NCI-H2081 treated with DMSO at 0.1 percent for 48 hours (cell line): ENCODE data around the gene HNF4A.
"Not testable (repeated sequence)": the region's sequence is repeated elsewhere in the genome, so short reads cannot be mapped to it uniquely, and the experiment has no call there.

Experiments
- DNase-seq: peaks from one replicate; lab custom pipeline; 2025; lab: John Stamatoyannopoulos, UW

The HNF4A gene

DNA sequence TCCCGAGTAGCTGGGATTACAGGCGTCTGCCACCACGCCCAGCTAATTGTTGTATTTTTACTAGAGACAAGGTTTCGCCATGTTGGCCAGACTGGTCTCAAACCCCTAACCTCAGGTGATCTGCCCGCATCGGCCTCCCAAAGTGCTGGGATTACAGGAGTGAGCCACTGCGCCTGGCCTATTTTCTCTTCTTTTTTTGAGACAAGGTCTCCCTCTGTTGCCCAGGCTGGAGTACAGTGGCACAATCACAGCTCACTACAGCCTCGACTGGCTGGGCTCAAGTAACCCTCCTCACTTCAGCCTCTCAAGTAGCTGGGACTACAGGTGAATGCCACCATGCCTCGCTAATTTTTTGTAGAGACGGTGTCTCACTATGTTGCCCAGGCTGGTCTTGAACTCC is 9.6 kb upstream of the HNF4A start:
- not testable (repeated sequence) for DNase-seq

DNA sequence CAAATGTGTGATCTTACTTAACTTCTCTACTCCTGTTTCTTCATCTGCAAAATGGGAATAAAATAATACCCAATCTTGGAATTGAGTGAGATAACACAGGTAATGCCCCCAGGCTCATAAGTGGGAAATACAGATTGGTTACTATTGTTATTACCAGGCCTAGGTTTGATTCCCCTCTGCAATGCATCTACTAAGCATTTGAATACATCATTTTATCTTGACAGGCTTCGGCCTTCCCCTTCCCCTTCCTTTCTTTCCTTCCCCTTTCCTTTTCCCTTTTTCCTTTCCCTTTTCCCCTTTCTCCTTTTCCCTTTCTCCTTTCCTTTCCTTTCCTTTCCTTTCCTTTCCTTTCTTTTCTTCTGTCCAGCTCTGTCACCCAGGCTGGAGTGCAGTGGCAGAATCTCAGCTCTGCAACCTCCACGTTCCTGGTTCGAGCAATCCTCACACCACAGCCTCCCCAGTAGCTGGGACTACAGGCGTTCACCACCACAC is 7.3 kb upstream of the HNF4A start:
- DNase-seq: no peak

DNA sequence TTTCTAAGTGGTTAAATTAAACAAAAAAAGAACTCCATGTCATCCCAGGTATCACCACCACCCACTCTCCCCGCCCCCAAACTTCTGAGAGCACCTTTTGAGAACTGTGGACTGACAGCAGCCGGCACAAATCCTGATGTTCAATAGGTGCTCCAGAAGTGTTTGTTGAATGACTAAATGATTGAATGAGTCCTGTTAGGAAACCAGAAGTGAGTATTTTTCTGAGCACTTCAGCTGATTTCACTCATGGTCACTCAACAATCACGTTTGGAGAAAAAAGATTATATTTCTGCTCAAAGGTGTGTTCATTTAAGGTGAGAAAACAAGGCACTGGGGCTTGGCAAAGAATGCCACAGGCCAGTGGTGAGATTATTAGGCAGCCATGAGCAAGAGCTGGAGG is 6.2 kb upstream of the HNF4A start:
- DNase-seq: no peak

DNA sequence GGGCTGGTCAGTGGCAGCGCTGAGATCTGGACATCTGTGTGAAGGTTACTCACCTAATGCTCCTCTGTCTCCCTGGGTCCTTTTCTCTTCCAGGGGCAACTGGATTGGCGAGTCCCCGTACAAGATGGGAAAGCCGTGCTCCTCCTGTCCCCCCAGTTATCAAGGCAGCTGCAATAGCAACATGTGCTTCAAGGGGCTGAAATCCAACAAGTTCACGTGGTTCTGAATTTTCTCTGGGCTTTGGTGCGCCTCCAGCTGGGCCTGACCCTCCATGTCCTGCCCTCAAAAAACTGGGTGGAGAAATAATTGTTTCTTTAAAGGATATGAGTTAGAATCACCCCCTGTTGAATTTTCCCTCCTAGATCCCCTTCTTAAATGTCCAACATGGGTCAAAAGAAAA is 4.9 kb upstream of the HNF4A start:
- DNase-seq: no peak

DNA sequence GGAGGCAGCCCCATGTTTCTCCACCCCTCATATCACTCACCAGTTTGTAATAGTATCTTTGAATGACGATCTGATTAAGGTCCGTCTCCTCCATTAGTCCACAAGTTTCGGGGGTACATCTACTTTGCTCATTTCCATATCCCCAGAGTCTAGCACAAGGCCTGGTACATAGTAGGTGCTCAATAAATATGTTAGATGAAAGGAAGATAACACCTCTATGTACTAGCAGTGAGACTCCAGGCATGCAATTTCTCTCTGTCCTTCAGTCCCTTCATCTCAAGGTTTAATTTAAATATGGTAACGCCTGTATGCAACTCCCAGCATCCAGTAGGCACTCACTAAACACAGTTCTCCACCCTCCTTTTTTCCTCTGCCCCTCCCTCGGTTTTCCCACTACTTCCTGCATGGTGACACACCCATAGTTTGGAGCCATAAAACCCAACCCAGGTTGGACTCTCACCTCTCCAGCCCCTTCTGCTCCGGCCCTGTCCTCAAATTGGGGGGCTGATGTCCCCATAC is 461 bp upstream of the HNF4A start:
- no peak for DNase-seq

DNA sequence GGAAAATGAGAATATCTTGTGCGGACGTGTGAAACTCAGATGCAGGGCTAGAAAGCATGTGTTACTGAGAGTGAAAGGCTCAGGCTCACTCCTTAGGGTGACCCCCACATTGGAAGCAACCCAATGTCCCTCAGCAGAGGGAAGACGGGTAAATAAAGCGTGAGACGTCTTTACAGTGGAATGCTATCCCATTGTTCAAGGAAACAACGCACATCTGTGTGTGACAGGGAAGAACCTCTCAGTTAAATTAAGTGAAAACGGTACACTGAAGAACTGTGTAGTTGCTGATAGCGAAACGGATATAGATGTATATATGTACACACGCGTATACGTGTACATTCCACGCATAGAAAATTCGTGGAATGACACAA is 839 bp downstream of the HNF4A start:
- DNase-seq: no peak

DNA sequence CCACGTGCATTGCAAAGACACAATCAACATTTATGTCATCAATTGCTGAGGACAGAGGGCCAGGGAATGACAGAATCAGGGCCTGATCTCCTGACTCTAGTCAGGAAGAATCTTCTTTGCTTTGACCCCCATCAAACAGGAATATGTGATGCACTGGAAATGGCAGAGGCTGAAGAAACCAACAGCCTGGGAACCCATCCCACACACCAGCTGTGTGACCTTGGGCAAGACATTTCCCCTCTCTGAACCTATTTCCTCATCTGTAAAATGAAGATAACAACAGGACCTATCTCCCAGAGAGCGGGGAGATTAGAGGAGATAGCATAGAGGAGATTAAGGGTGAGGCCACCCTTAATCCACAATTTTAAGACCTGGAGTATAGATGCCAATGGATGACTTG is 1.5 kb downstream of the HNF4A start:
- DNase-seq: no peak

DNA sequence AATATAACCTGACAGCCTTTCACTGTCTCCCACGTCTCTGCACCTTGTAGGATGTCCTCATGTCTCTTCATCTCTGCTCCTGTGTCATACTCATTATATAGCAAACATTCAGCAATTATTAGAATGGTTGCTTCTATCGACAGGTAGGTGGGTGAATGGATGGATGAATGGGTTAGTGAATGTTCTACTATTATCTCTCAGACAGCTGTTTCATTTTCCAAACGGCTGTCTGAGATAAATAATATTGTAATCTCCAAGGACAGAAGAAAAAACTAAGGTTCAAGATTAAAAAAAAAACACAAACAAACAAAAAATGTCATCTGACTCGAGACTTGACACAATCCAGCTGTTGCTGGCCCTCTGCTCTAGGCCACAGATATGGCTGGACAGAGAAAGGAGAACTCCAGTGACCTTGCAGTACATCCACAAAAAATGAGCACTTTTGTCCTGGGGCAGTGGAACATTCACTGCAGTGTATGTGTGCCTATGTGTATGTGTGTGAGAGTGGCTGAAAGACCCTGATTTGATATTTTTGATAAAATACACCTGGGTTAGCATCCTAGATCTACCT is 2.1 kb downstream of the HNF4A start:
- DNase-seq: no peak

DNA sequence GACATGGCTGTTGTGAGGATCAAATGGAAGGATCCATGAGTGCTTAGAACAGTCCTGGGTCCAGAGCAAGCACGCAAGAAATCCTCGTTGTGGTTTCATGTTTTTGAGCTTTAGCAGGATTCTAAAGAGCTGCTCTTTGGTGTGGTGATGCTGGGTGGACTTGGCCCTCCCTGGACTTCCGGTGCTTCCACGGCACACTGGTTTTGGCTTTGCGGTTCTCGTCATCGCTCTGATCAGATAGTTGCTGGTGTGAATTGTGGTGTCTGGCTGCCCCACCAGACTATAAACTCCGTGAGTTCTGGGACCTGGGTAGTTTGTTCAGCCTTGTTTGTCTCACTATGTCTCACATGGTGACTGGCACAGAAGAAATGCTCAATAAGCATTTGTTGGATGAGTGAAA is 3.3 kb downstream of the HNF4A start:
- DNase-seq: no peak

DNA sequence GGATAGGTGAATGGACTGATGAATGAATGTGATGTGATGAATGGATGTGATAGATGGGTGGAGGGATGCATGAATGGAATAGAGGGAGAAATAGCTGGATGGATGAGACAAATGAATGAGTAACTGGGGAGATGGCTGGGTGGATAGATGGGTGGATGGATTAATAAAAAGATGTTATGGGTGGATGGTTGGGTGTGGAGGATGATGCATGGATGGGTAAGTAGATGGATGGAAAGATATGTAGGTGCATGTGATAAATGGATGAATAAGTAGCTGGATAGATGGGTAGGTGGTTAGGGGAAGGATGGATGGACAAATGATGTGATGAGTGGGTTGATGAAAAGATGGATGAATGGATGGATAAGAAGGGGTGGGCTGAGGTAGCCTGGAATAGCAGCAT is 4.7 kb downstream of the HNF4A start:
- DNase-seq: no peak

DNA sequence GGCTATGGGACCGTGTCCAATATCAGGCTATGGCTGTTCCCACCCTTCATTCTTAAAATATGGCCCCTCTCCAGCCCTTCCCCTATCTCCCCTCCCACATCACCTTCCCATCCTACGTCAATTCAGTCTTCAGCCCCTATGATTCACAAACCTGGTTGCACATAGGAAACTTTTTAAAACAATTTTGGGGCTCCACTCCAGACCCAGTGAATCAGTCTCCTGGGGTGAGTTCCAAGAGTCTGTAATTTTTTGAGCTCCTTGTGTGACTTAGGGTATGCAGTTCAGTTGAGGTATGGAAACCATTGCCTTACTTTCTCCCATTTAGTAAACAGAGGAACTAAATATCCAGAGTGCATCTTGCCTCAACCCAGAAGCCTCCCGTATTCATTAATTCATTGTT is 5.5 kb downstream of the HNF4A start:
- no peak for DNase-seq

DNA sequence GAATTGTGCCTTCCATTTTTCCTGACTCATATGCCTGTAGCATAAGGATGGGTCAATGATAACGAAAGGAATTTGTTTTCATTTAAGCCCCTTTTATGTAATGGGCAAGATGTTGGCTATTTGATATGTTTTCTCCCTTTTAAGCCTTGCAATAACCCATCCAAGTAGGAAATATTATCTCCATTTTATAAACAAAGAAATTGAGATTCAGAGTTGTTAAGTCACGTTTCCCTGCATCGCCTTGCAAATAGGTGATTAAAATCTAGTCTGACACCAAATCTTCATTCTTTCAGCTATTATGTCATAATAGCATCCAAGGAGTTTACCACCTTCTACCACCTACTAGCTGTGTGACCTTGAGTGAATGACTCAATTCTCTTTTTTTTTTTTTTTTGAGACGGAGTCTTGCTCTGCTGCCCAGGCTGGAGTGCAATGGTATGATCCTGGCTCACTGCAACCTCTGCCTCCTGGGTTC is 7.0 kb downstream of the HNF4A start:
- DNase-seq: no peak

DNA sequence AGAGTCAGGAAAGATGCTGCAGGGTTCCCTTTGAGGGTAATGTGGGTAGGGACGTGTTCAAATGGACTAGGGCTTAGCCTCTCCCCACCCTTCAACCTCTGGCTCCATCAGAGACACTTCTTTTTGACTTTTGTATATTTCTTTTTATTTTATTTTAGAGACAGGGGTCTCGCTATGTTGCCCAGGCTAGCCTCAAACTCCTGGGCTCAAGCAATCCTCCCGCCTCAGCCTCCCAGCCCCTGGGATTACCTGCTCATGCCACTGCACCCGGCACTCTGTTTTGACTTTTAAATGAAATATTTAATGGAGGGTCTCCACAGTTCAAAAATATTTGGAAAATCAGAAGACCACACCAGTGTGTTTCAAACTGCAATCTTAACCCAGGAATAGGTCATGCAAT is 8.6 kb downstream of the HNF4A start:
- no peak for DNase-seq

DNA sequence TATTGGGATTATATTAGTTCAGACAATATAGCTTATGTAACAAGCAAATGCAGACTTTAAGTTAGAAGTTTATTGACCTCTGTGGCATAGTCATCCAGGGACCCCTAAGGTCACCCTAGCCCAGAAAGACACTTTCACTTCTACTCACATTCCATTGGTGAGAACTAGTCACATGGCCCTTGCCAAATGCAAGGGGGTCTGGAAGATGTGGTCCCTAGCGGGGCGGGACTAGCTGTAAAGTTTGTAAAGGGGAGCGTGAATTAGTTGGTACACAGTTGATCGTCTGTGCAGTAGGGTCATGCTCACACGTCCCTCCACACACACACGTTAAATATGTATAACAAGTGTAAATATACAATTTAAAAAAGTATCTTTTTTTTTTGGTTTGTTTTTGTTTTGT is 9.3 kb downstream of the HNF4A start:
- no peak for DNase-seq

DNA sequence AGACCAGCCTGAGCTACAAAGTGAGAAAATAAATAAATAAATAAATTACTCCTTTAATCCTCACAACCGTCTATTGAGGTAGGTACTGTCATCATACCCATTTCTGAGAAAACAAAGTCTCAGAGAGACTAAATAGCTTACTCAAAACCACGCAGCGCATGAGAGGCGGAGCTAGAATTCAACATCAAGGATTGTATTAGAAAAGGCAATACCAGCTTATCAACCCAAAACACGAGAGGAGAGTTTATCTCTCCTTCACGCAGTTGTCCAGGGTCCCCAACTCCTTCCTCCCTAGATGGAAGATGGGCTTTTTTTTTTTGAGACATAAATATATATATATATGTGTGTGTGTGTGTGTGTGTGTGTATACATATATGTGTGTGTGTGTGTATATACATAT is 12.2 kb downstream of the HNF4A start:
- no peak for DNase-seq

DNA sequence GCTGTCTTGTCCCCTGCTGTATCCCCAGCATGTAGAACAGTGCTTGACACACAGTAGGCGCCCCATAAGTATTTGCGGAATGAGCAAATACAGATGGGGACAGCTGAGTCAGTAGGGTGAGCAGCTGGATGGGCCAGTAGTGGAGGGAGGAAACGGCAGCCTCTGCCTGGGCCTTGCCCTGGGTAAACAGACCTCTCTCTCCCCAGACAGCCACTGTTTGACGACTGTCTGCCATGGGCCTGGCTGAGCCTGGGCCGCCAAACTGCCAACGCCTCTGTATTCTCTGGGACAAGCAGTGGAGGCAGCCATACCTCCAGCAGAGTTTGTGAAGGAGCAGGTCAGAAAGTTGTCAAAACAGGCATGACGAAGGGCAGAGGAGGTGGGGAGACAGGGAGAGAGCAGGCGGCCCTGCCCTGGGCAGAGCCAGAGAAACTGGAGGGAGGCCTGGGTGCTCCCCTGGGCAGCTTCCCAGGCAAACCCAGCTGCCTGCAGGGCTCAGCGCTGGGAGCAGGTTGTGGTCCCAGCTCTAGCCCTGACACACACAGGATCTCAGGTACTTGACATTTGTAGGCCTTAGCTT is 15.2 kb downstream of the HNF4A start:
- DNase-seq: no peak

DNA sequence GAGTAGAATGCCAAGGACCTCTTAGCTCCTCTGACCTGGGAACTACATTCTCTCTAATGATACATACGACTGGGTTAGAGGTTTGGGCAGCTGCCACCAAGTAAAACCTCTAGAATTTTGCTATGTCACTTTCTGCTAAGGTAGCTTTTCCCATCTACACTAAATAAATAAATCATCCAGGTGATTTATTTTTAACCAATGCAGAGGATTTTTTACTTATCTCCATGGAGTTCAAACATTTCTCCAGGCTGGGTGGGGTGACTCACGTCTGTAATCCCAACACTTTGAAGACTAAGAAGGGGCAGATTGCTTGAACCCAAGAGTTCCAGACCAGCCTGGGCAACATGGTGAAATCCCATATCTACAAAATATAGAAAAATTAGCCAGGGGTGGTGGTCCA is 27.1 kb downstream of the HNF4A start:
- DNase-seq: no peak

DNA sequence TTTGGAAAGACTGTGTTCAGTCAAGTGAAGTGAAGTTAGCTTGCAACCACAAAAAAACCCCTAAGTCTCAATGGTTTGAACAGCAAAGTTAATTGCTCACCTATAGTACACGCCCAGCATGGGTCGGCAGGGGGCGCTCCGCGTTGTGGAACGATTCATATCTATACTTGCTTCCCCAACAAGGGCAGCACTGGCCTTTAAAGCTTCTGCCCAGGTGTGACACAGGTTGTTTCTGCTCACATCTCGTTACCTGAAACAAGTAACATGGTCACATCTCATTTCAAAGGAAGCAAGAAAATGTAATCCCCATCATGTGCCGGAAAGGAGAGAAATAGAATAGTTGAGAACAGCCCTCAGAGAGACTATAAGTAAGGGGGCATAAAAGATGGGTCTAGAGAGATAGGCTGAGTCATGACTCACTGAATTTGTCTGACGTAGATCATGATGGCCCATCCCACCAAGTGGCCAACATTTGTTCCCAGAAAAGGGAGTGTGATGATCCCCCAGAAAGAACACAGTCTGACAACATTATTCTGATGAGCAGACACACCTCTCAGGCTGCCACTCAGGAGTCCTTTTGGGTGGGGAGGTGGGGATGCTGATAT is 29.0 kb downstream of the HNF4A start:
- DNase-seq: peak; percentile 9

DNA sequence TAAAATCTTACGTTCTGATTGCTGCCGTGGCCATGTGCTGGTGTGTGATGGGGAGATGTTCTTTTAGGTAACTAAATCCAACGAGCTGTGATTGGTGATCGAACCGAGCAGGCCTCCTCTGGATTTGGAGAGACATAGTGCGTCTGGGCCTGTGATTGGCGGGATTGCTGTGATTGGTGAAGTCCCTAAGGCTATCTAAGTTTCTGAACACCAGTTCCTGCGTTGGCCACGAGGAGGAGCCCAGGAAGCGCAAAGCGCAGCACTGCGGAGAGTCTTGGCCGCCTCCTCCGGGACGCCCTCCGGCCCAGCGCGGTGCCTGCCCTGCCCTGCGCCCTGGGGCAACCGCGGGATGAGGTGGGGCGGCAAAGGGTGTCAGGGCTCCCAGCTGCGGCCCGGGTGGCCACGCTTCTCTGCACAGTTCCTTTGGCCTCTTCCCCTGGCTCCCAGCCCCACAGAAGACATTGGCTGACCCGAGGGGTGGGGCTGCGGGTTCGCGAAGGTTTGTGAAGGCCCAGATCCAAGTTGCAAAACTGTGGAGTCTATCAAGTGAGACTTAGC is 33.0 kb downstream of the HNF4A start:
- peak; percentile 32 for DNase-seq

DNA sequence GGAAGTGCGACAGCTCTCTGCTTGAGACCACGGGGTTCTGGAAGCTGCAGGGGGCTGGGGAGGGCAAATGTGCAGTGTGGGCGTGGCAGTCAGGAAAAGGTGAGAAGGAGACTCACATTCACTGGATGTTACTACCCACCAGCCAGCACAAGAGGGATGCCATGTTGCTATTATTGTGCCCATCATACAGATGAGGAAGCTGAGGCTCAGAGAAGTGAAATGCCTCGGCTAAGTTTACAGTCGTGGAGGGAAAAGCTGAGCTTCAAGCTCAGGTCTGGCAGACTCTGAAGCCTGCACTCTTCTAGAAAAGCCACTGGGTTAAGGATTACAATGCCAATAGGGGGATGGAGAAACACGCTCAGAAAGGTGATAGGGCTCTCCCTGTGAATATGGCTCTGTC is 34.4 kb downstream of the HNF4A start:
- DNase-seq: no peak

DNA sequence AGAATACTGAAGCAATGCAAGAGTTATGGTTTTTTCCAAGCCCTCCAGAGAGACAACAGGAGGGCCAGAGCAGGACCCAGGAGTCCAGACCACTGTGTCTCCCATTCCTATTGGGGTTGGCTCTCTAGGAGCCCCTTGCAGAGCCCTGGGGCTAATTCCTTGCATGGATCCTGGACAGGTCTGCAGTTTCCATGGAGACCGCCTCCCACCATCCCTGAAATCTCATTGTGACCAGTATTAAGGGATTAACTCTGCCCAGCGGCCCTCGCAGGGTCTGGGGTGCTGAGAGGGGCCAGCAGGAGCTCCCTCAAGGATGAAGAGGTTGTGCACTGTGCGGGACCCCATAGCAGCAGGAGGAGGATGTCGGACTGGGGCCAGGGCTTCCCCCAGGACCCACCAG is 34.8 kb downstream of the HNF4A start:
- no peak for DNase-seq

DNA sequence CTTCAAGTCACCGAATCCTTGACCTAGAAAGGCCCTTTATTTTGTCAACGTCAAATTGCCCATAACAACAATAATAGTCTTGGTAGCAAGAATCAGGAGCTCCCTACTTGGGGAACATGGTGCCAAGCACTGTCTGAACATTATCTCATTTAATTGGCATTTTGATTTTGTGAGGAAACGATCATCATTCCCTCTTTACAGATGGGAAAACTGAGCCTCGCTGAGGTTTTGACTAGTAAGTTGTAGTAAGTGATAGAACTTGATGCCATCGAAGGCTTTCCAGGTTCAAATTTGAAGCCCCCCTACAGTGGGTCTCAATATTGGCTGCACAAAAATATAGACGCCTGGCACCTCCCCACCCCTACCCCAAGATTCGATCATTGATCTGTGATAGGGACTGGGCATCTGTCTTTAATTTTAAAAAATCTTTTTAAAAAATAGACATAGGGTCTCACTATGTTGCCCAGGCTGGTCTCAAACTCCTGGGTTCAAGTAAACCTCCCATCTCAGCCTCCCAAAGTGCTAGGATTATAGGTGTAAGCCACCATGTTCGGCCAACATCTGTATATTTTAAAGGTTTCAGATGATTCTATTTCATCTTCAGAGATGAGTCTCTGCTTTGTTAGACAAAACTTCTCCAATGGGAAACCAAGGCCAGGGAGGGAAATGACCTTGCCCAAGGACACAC is 36.7 kb downstream of the HNF4A start:
- DNase-seq: no peak
